GM23248 (cell line): ENCODE measurements around the gene ERC2. TPM values are rescaled to one million over a fixed set of nuclear protein-coding genes. Genes with fewer than 3 reads are reported as not detected.
A peak's percentile ranks its signal among the peaks of the same experiment; 100 is the strongest.

ENCODE experiments used
- DNase-seq: peaks from one replicate; pipeline ENCODE4 v3.0.0-alpha.2; 2015
- H2AFZ ChIP-seq: fragments of 200-600 bp; sonication (generic); 2 replicates; pipeline ENCODE4 v1.6.1; 2016; ENCODE audit warnings: antibody characterized with exemption
- H3F3A ChIP-seq: fragments of 200-600 bp; sonication (generic); 2 replicates; pipeline ENCODE4 v1.6.1; 2016; ENCODE audit warnings: mild to moderate bottlenecking, antibody characterized with exemption, mixed run types; ENCODE audit not compliant: insufficient read depth
- H3K27ac ChIP-seq: fragments of 200-600 bp; sonication (generic); 2 replicates; pipeline ENCODE4 v1.5.1; 2016; ENCODE audit warnings: mild to moderate bottlenecking
- H3K27me3 ChIP-seq: fragments of 200-600 bp; sonication (generic); replicated peaks from 2 replicates; pipeline ENCODE4 v1.6.1; 2016; ENCODE audit warnings: mild to moderate bottlenecking; ENCODE audit not compliant: insufficient read depth
- H3K36me3 ChIP-seq: fragments of 200-600 bp; sonication (generic); 2 replicates; pipeline ENCODE4 v1.6.1; 2016; ENCODE audit warnings: low read depth, mild to moderate bottlenecking
- H3K4me1 ChIP-seq: fragments of 200-600 bp; sonication (generic); 2 replicates; pipeline ENCODE4 v1.6.1; 2016; ENCODE audit warnings: mild to moderate bottlenecking; ENCODE audit not compliant: insufficient read depth
- H3K4me2 ChIP-seq: fragments of 200-600 bp; sonication (generic); one replicate; pipeline ENCODE4 v1.6.1; 2016; ENCODE audit warnings: mild to moderate bottlenecking; ENCODE audit not compliant: unreplicated experiment
- H3K4me3 ChIP-seq: fragments of 200-600 bp; sonication (generic); 2 replicates; pipeline ENCODE4 v1.5.1; 2016; ENCODE audit warnings: mild to moderate bottlenecking
- H3K79me2 ChIP-seq: fragments of 200-600 bp; sonication (generic); 2 replicates; pipeline ENCODE4 v1.6.1; 2016; ENCODE audit warnings: mild to moderate bottlenecking; ENCODE audit not compliant: insufficient read depth
- H3K9ac ChIP-seq: fragments of 200-600 bp; sonication (generic); 2 replicates; pipeline ENCODE4 v1.6.1; 2016; ENCODE audit warnings: mild to moderate bottlenecking
- H3K9me2 ChIP-seq: fragments of 200-600 bp; sonication (generic); 2 replicates; pipeline ENCODE4 v1.6.1; 2016; ENCODE audit warnings: mixed run types, mild to moderate bottlenecking, moderate library complexity; ENCODE audit not compliant: insufficient read depth
- H3K9me3 ChIP-seq: fragments of 200-600 bp; sonication (generic); one replicate; pipeline ENCODE4 v1.6.1; 2017; ENCODE audit warnings: low read depth
- H4K20me1 ChIP-seq: fragments of 200-600 bp; sonication (generic); 2 replicates; pipeline ENCODE4 v1.6.0; 2016; ENCODE audit not compliant: insufficient read depth
- EZH2 ChIP-seq: fragments of 200-600 bp; sonication (generic); IDR thresholded peaks from 2 replicates; pipeline ENCODE4 v1.6.1; 2018; ENCODE audit warnings: antibody characterized with exemption, mild to moderate bottlenecking; ENCODE audit not compliant: insufficient read depth, poor library complexity, severe bottlenecking
- EZH2phosphoT487 ChIP-seq: fragments of 200-600 bp; sonication (generic); IDR thresholded peaks from 2 replicates; pipeline ENCODE4 v1.6.1; 2018; ENCODE audit warnings: antibody characterized with exemption, moderate library complexity, mild to moderate bottlenecking, low read depth; ENCODE audit not compliant: insufficient read depth
- WGBS, 2 experiments: methylation state at CpG; one replicate each; pipeline ENCODE4 v1.1.6; 2015 to 2017; ENCODE audit warnings: low lambda C conversion rate in 2 of 2, low coverage in 1 of 2; ENCODE audit errors: missing lambda C conversion rate in 2 of 2; 5-methylcytosine and 5-hydroxymethylcytosine counted together
- in situ Hi-C: fragments of 300-500 bp; cut with MboI; formaldehyde crosslinking; loops from 2 replicates; pipeline ENCODE4 v1.15.0; 2020
- polyA plus RNA-seq: library from polyadenylated mRNA; unstranded; fragments of >200 nt; fragmentation: Nextera tagmentation; extraction: Ambion mirVana; gene quantifications from 2 replicates; pipeline ENCODE4 v1.2.1, GENCODE V29; 2016
- total RNA-seq: library from RNA; depleted of rRNA; stranded (reverse); fragments of >200 nt; shearing (Covaris generic); gene quantifications from 2 replicates; pipeline ENCODE4 v1.2.3, GENCODE V29; 2014

ERC2 gene
- total and polyA plus RNA-seq, 2 experiments from 2014 or later = not detected

- in situ Hi-C loops = no loop called here
Observed at GRCh38 chr3:56294286-56294685, 174.0 kb downstream of the ERC2 start.

GRCh38 chr3:56291953-56292352, 176.3 kb downstream of the ERC2 start:
- no peaks in the 10 kb centered on the region for H3K79me2 ChIP-seq
- H3K4me3 ChIP-seq = no peak overlapping the region
- H3K27ac ChIP-seq = no peak overlapping the region
- H3K9me3 ChIP-seq = no peaks in the 10 kb centered on the region
- H3K27me3 ChIP-seq = no peaks in the 10 kb centered on the region
- no peak overlapping the region for H3K9ac ChIP-seq
- in situ Hi-C loops = no loop called here
- no peaks in the 10 kb centered on the region for H3K36me3 ChIP-seq
- DNase-seq = no peak
- no peak for TF ChIP-seq EZH2
- no peak for TF ChIP-seq EZH2phosphoT487
- H3K9me2 ChIP-seq = no peaks in the 10 kb centered on the region
- no peak overlapping the region for H2AFZ ChIP-seq
- no peaks in the 10 kb centered on the region for H3K4me1 ChIP-seq
- 25 to 28% methylated on average over 3 of the region's 3 CpGs for WGBS, 2 experiments
- no peaks in the 10 kb centered on the region for H4K20me1 ChIP-seq
- no peaks in the 10 kb centered on the region for H3F3A ChIP-seq
- no peak overlapping the region for H3K4me2 ChIP-seq

More at GRCh38 chr3:56294286-56294685, 174.0 kb downstream of the ERC2 start:
- no peak overlapping the region for H3K27ac ChIP-seq
- no peak overlapping the region for H3K4me2 ChIP-seq
- TF ChIP-seq EZH2phosphoT487 (no peak), EZH2 (no peak)
- H3K9me2 ChIP-seq = no peaks in the 10 kb centered on the region
- H3K4me3 ChIP-seq = no peak overlapping the region
- H3K4me1 ChIP-seq = no peaks in the 10 kb centered on the region
- H3K9ac ChIP-seq = no peak overlapping the region
- no peaks in the 10 kb centered on the region for H3K9me3 ChIP-seq
- H4K20me1 ChIP-seq = no peaks in the 10 kb centered on the region
- no peak for DNase-seq
- WGBS, 2 experiments = 0% methylated on average over 1 of the region's 1 CpG
- H3F3A ChIP-seq = no peaks in the 10 kb centered on the region
- H3K27me3 ChIP-seq = no peaks in the 10 kb centered on the region
- H2AFZ ChIP-seq = no peak overlapping the region
- H3K79me2 ChIP-seq = no peaks in the 10 kb centered on the region
- H3K36me3 ChIP-seq = no peaks in the 10 kb centered on the region

- Histone ChIP-seq H3K4me3 (no peak overlapping the region), H3K79me2 (no peaks in the 10 kb centered on the region), H3K4me2 (no peak overlapping the region), H3K4me1 (no peaks in the 10 kb centered on the region), H3K9ac (no peak overlapping the region), H3K9me3 (no peaks in the 10 kb centered on the region), H2AFZ (no peak overlapping the region), H3F3A (no peaks in the 10 kb centered on the region), H3K9me2 (no peaks in the 10 kb centered on the region), H3K27ac (no peak overlapping the region), H4K20me1 (no peaks in the 10 kb centered on the region), H3K36me3 (no peaks in the 10 kb centered on the region), H3K27me3 (no peaks in the 10 kb centered on the region)
- DNase-seq = peak; percentile 9
- TF ChIP-seq EZH2phosphoT487 = no peak
- TF ChIP-seq EZH2 = no peak
- in situ Hi-C loops = no loop called here
- 64 to 67% methylated on average over 3 of the region's 3 CpGs for whole genome bisulfite sequencing, 2 experiments
Observed at GRCh38 chr3:56291244-56291680, 177.0 kb downstream of the ERC2 start.

- no peaks in the 10 kb centered on the region for H3F3A ChIP-seq
- no peak overlapping the region for H3K4me3 ChIP-seq
- H3K9ac ChIP-seq = no peak overlapping the region
- H3K4me1 ChIP-seq = no peaks in the 10 kb centered on the region
- WGBS, 2 experiments = 48 to 49% methylated on average over 2 of the region's 2 CpGs
- H4K20me1 ChIP-seq = no peaks in the 10 kb centered on the region
- no peak overlapping the region for H3K4me2 ChIP-seq
- no peak overlapping the region for H2AFZ ChIP-seq
- no peaks in the 10 kb centered on the region for H3K9me2 ChIP-seq
- no peak for DNase-seq
- H3K36me3 ChIP-seq = no peaks in the 10 kb centered on the region
- H3K9me3 ChIP-seq = no peaks in the 10 kb centered on the region
- TF ChIP-seq EZH2phosphoT487 (no peak), EZH2 (no peak)
- in situ Hi-C loops = no loop called here
- H3K27ac ChIP-seq = no peak overlapping the region
- no peaks in the 10 kb centered on the region for H3K27me3 ChIP-seq
- no peaks in the 10 kb centered on the region for H3K79me2 ChIP-seq
Observed at GRCh38 chr3:56290374-56290773, 177.9 kb downstream of the ERC2 start.

GRCh38 chr3:56288258-56288657, 180.0 kb downstream of the ERC2 start:
- Histone ChIP-seq H3K9ac (no peak overlapping the region), H3K4me1 (no peaks in the 10 kb centered on the region)

More at GRCh38 chr3:56288258-56288657, 180.0 kb downstream of the ERC2 start:
- Histone ChIP-seq H4K20me1 (no peaks in the 10 kb centered on the region), H3K4me2 (no peak overlapping the region), H3K27me3 (no peaks in the 10 kb centered on the region), H3K27ac (no peak overlapping the region), H3K9me2 (no peaks in the 10 kb centered on the region), H3F3A (no peaks in the 10 kb centered on the region), H3K4me3 (no peak overlapping the region), H3K79me2 (no peaks in the 10 kb centered on the region), H2AFZ (no peak overlapping the region), H3K9me3 (no peaks in the 10 kb centered on the region), H3K36me3 (no peaks in the 10 kb centered on the region)
- TF ChIP-seq EZH2 = no peak
- TF ChIP-seq EZH2phosphoT487 = no peak
- no peak for DNase-seq
- in situ Hi-C loops = no loop called here
- 60 to 61% methylated on average over 4 of the region's 4 CpGs for WGBS, 2 experiments
